DMS153 treated with DMSO at 0.1 percent for 48 hours (cell line): ENCODE data around the gene FER1L5.
"Not testable (repeated sequence)": the region's sequence is repeated elsewhere in the genome, so short reads cannot be mapped to it uniquely, and the experiment has no call there.

Source experiments
- DNase-seq: peaks from one replicate; lab custom pipeline; 2025; ENCODE audit not compliant: unreplicated experiment; lab: John Stamatoyannopoulos, UW

Gene FER1L5

DNA sequence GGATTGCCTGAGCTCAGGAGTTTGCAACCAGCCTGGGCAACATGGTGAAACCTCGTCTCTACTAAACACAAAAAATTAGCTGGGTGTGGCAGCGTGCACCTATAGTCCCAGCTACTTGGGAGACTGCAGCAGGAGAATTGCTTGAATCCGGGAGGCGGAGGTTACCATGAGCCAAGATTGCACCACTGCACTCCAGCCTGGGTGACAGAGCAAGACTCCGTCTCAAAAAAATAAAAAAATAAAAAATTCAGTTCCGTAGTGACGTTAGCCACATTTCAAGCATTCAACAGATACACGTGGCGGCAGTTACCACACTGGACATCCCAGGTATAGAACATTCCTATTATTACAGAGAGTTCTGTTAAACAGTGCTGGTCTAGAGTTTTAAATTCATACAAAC is 8.9 kb upstream of the FER1L5 start:
- no peak for DNase-seq

- DNase-seq: no peak
These were observed 5.9 kb upstream of the FER1L5 start for GRCh38 chr2:96636551-96637171.

- peak; percentile 29 for DNase-seq
These were observed 5.0 kb upstream of the FER1L5 start for GRCh38 chr2:96637385-96638143.

GRCh38 chr2:96638144-96639121 is 4.1 kb upstream of the FER1L5 start, which contains the start of gene KANSL3:
KANSL3 (minus strand) TSS chr2:96638312; CDS start chr2:96637135, 1,177 bp downstream.
- peak; percentile 87 for DNase-seq

DNA sequence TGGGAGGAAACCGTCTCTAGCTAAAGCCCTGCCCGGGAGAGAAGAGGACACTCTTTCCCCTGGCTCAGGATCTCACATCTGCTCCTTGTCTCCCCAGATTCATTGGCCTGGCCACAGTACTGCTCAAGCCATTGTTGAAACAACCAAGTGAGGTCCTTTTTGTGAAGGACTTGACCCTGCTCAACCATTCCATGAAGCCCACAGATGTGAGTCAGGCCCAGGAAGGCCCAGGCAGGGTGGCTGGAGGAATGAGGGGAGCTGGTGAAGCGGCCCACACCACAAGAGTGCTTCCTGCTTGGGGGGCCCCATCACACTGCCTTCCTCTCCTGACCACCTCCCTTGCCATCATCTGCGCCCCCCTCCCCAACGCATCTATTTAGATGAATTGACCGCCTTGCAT is 5.1 kb downstream of the FER1L5 start:
- DNase-seq: no peak

GRCh38 chr2:96648306-96648930 is 5.9 kb downstream of the FER1L5 start:
- DNase-seq: no peak

GRCh38 chr2:96649342-96649741 is 6.8 kb downstream of the FER1L5 start:
- no peak for DNase-seq

- DNase-seq: no peak
These were observed 9.2 kb downstream of the FER1L5 start for GRCh38 chr2:96651793-96652192.

GRCh38 chr2:96654791-96655190 is 12.2 kb downstream of the FER1L5 start:
- DNase-seq: not testable (repeated sequence)

DNA sequence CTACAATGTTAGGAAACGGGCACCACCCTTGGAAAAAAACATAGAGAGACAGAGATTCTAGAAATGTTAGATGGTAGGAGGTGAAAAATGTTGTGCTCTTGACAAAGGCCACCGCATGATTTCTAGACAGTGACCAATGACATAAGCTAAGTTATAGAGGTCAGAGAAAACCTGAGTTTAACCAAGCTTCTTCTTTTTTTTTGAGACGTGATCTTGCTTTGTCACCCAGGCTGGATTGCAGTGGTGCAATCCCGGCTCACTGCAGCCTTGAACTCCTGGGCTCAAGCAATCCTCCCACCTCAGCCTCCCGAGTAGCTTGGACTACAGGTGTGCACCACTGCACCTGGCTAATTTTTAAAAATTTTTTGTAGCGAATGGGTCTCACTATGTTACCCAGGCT is 13.0 kb downstream of the FER1L5 start:
- no peak for DNase-seq

DNA sequence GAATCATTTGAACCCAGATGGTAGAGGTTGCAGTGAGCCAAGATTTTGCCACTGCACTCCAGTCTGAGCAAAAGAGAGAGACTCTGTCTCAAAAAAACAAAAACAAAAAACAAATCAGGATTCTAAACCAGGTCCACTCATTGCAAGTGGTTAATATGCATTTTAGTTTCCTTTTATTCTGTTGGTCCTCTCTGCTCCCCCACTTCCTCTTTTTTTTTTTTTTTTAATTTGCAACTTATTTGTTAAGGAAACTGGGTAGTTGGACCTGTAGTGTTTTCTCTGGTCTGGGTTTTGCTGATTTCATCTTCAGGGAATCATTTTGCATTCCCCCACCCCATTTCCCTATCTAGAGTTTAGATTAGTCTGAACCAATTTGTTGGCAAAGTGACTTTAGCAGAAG is 14.0 kb downstream of the FER1L5 start:
- DNase-seq: no peak

DNA sequence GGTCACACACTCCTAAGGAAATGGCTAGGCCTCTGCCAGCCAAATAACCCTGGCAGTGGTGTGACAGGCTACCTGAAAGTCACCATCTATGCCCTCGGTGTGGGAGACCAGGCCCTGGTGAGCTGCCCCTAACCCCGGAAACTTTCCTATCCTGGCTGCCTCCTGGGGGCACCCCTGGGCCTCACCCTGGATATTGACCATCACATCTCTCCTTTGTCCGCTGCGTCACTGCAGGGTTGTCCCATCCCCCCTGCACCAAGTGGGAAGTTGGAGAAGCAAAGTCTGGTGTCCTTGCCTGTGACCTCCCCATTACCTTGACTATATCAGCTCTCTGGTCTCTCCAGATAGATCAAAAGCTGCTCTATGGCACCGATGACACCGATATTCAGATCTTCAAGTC is 18.8 kb downstream of the FER1L5 start:
- DNase-seq: no peak

DNA sequence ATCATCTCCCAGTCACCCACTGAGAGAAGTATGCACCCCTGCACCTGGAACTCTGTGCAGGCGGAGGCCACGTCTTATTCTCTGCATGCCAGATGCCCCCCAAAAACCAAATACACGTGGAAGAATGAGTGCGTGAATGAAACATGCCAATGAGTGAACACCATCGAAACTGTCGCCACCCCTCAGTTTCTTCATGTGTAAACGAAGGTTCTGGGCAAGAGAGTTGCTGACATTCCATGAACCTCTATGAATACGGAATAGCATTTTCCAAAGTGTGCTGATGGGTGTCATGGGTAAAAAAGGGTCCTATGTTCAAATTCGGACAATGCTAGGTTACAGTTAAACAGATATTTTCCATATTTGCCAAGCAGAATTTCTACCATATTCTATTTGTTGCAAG is 19.8 kb downstream of the FER1L5 start:
- no peak for DNase-seq

- no peak for DNase-seq
These were observed 20.6 kb downstream of the FER1L5 start for GRCh38 chr2:96663177-96663576.

DNA sequence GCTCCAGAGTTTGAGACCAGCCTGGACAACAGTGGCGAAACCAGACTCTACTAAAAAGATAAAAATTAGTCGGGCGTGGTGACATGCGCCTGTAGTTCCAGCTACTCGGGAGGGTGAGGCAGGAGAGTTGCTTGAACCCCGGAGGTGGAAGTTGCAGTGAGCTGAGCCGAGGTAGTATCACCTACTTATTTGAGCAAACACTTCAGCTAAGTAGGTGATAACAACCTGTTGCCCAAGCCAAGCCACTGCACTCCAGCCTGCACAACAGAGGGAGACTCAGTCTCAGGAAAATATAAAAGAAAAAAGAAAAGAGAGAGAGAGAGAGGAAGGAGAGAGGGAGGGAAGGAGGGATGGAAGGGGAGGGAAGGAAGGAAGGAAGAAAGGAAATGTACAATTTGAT is 21.3 kb downstream of the FER1L5 start:
- no peak for DNase-seq

DNA sequence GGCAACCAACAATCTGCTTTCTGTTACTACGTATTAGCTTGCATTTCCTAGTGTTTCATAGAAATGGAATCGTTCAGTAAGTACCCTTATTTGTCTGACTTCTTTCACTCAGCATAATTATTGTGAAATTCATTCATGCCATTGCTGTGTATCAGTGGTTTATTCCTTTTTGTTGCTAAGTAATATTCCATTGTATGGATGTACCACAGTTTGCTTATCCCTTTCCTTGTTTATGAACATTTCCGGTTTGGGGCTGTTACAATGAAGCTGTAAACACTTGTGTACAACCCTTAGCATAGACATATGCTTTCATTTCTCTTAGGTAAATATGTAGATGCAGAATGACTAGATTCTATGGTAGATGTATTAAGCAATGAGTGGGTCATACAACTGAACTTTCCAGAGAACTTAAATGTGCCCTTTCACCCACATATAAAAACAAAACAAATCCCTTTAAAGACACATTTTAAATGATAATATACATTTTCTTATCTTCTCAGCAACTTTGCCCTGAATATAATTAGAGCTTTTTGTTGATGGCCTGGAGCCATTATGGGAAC is 21.9 kb downstream of the FER1L5 start:
- DNase-seq: no peak

DNA sequence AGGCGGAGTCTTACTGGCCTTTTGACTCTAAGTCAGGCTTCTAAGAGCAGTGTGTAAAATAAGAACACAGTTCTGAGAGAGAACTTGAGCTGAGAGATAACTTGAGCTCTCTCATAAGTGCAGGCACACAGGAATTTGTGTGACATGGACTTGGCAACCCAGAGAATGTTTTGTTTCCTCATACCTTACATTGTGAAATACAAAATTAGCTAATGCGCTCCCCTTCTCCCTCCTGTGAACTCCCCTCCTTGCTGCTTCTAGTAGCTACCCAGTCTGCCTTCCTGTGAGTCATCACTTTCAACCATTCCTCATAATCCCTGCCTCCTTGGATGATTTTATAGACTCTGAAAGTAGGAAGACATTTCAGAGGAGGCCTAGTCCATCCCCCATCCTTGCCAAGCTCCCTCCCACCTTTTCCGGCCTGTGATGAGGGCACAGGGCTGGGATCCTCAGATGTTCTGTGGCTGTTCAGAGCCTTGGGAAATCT is 22.6 kb downstream of the FER1L5 start:
- no peak for DNase-seq

DNA sequence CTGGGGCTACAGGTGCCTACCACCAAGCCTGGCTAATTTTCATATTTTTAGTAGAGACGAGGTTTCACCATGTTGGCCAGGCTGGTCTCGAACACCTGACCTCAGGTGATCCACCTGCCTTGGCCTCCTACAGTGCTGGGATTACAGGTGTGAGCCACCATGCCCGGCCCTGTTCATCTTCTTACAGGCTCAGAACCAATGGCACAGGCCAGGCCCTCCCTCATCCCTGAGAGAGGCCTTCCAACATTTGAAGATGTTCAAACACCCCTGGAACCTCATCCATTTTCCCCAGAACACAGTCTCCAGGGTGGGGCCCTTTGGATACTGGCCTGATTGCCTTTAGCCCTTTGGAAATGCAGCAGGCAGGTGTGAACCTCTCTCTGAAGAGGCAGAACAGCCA is 23.2 kb downstream of the FER1L5 start:
- not testable (repeated sequence) for DNase-seq

DNA sequence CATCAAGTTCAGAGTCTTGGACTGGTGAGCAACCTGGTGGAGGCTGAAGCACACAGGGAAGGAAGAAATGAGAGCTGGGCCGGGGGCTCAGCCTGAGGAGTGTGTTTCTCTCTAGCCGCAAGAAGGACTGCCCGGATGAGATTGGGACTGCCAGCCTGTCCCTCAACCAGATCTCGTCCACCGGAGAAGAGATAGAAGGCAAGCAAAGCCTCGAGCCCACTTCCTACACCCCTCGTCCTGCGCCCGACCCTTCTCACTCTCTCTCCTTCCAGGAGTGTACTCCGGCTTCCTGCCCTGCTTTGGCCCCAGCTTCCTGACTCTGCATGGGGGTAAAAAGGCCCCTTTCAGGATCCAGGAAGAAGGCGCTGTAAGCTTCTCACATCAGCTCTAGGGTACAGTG is 26.2 kb downstream of the FER1L5 start:
- DNase-seq: no peak

- no peak for DNase-seq
These were observed 27.1 kb downstream of the FER1L5 start for GRCh38 chr2:96669539-96670215.
